Neural progenitor cell (in vitro differentiated cells): ENCODE measurements around the gene FARSA.

Source experiments
- EZH2 ChIP-seq: fragments of 200-600 bp; sonication (generic); IDR thresholded peaks from 2 replicates; pipeline ENCODE4 v1.6.1; 2017; ENCODE audit warnings: antibody characterized with exemption, mild to moderate bottlenecking, moderate library complexity
- EZH2phosphoT487 ChIP-seq: fragments of 200-600 bp; sonication (generic); IDR thresholded peaks from 2 replicates; pipeline ENCODE4 v1.6.1; 2017; ENCODE audit warnings: antibody characterized with exemption
- TF ChIP-seq, protein P1 (sequence below): fragments of 200-600 bp; sonication (generic); IDR thresholded peaks from 2 replicates; pipeline ENCODE4 v1.5.1; 2017; ENCODE audit warnings: antibody characterized with exemption, mild to moderate bottlenecking

DNA sequence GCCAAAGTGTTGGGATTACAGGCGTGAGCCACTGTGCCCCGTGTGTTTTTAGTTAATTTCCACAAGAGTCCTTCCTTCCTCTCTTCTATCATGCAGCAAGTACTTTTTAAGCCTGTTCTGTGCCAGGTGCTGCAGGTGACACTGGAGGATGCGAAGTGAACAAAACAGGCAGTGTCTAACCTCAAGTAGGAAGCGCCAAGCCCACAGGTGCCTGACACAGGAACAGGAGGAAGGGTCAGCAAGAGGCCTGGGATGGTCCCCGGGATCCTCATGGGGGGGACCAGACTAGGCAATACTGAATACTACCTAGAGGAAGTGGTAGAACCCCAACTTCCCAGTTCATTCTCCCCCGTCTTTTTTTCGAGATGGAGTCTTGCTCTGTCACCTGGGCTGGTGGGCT, 3.1 kb upstream of the FARSA start:
- TF ChIP-seq, protein P1, sequence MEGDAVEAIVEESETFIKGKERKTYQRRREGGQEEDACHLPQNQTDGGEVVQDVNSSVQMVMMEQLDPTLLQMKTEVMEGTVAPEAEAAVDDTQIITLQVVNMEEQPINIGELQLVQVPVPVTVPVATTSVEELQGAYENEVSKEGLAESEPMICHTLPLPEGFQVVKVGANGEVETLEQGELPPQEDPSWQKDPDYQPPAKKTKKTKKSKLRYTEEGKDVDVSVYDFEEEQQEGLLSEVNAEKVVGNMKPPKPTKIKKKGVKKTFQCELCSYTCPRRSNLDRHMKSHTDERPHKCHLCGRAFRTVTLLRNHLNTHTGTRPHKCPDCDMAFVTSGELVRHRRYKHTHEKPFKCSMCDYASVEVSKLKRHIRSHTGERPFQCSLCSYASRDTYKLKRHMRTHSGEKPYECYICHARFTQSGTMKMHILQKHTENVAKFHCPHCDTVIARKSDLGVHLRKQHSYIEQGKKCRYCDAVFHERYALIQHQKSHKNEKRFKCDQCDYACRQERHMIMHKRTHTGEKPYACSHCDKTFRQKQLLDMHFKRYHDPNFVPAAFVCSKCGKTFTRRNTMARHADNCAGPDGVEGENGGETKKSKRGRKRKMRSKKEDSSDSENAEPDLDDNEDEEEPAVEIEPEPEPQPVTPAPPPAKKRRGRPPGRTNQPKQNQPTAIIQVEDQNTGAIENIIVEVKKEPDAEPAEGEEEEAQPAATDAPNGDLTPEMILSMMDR = no peak
- TF ChIP-seq EZH2 (no peak), EZH2phosphoT487 (no peak)
